GM15510 (cell line): ENCODE measurements around the gene PNLIPRP2.

Experiments used
- POLR2A ChIP-seq: IDR thresholded peaks from 3 replicates; pipeline ENCODE4 v1.6.1; 2011; ENCODE audit warnings: borderline replicate concordance; ENCODE audit not compliant: insufficient read length; ENCODE audit errors: extremely low read depth

The PNLIPRP2 gene

DNA sequence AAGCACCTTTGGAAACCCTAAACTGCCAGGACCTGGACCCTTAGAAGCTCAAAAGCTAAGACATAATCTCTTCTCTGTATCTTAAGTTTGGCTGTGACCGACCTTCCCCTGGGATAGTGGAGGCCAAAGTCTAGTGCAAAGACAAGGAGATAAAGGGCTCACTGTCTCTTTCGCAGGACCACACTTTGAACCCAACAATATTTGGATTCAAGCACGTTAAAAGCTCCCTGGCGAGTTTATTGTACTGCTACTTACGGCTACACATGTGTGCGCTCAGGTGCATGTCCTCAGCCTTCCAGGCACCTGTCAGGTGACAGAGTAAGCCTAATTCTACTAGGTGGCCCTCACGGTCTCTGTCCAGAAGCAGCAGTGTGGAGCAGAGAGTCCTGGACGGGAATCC lies 55.9 kb downstream of the PNLIPRP2 start:
- TF ChIP-seq POLR2A = no peak

GRCh38 chr10:116679351-116679750 lies 58.6 kb downstream of the PNLIPRP2 start:
- TF ChIP-seq POLR2A = no peak

DNA sequence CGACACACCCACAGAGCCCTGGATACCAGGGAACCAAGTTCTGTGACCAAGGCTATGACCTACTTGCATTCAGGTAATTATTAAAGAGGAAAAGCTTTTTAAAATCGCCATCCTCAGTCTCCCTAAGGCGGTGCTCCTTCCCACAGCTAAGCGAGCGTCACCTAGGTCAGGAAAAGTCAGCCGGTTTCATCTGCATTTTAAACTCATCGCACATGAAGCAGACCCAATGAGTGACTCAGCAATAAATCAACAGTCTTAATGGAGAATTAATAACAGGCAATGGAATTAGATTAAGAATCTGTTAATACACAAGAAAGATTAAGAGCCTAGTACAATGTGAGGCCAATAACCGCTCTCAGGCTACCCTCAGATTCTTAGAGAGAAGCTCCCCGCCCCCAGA lies 62.4 kb downstream of the PNLIPRP2 start:
- TF ChIP-seq POLR2A = no peak

GRCh38 chr10:116683821-116684220 lies 63.1 kb downstream of the PNLIPRP2 start:
- no peak for TF ChIP-seq POLR2A

GRCh38 chr10:116684781-116685180 lies 64.0 kb downstream of the PNLIPRP2 start:
- no peak for TF ChIP-seq POLR2A

GRCh38 chr10:116685807-116686206 lies 65.1 kb downstream of the PNLIPRP2 start:
- TF ChIP-seq POLR2A = no peak

DNA sequence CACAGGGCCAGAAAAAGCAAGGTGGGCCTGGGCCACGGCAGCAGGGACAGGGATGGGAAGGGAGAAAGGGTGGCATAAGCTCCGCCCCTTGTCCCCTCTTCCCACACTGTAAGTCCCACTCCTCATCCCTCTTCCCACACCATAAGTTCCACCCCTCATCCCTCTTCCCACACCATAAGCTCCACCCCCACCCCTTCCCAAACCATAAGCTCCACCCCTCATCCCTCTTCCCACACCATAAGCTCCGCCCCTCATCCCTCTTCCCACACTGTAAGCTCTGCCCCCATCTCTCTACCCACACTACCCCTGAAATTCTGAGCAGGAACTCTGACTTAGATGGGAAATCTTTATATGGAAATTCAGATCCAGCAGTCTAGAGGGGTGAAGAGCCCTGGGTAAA lies 65.9 kb downstream of the PNLIPRP2 start:
- TF ChIP-seq POLR2A = no peak

GRCh38 chr10:116687633-116688032 lies 66.9 kb downstream of the PNLIPRP2 start:
- TF ChIP-seq POLR2A = no peak

GRCh38 chr10:116688241-116688711 lies 67.5 kb downstream of the PNLIPRP2 start:
- no peak for TF ChIP-seq POLR2A

DNA sequence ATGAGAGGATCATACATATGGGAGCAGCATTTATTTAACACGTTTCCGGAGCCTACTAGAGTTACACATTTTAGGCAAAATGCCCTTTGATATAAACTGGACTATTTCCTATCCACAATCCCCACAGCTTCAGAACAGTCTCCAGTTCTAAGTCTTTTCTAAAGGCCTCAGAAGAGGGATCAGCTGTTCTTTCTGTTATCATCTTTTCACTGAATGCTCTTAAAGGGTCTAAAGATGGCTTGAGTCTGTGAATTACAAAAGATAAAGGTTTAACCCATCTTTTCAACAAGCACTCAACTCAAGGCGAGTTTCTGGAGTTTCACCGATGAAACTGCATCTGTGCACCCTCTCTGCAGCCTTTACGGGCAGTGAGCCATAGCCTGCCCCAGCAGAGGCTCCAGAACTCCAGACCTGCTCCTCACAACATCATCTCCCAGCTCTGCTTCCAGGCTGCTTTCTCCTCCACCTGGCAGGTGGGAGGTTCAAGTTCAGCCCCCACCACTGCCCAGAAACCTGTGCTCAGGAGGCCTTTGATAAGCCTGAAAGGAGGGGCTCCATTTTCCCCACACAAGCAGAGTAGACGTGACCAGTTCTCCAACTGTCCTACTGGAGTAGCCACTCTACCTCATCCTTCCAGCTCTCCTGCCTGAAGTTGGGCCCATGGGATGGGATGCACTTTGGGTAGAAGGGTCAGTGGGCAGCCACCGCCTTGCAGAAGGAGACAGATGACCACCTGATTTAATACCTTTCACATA lies 68.2 kb downstream of the PNLIPRP2 start:
- TF ChIP-seq POLR2A = no peak

DNA sequence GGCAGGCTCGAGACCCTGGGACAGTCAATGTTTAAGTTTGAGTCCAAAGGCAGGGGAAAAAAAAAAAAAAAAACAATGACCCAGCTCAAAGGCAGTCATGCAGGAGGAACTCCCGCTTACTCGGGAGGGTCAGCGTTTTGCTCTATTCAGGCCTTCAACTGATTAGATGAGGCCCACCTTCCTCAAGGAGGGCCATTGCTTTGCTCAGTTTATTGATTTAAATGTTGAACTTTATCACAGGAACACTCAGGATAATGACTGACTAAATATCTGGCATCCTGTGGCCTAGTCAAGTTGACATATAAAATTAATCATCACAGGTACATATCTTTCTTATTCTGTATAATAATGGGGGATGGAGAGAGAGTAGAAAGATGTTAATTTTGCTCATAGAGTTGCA lies 69.0 kb downstream of the PNLIPRP2 start:
- no peak for TF ChIP-seq POLR2A

GRCh38 chr10:116690356-116691322 lies 69.9 kb downstream of the PNLIPRP2 start:
- no peak for TF ChIP-seq POLR2A

GRCh38 chr10:116691635-116692034 lies 70.9 kb downstream of the PNLIPRP2 start:
- TF ChIP-seq POLR2A = no peak

GRCh38 chr10:116692225-116692624 lies 71.5 kb downstream of the PNLIPRP2 start:
- TF ChIP-seq POLR2A = no peak

DNA sequence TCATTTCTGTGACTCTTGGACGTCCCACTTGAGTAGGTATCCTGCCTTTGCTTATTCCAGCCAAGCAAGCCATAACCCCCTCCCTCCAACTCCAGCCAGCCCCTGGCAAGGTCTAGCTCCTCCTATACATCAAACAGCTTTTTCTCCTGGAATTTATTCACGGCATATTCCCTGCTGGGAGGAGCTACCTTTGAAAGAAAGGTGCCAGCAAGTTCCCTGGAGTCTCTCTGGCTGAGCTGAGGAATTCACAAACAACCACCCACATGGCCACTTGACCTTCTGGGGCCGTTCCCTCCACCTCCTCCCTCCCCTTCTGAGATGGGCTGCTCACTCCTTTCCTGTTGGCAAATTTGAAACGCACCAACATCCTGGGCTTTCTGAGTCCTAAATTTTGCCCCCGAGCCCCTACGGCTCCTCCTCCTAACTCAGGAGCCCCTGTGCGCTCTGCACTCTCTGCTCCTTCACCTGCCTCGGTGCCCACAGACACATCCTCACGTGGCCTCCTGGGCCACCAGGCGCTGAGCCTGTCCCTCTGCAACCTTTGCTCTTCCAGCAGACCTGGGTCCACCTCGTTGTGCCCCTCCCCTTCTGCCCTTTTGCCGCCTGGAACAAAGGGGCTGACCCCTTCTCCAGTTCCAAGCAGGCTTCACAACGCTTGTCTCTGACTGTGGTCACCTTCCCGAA lies 73.6 kb downstream of the PNLIPRP2 start:
- no peak for TF ChIP-seq POLR2A
